OCI-LY3 (cell line): ENCODE results near the gene TBC1D5.

Source experiments
- EZH2phosphoT487 ChIP-seq: fragments of 200-600 bp; shearing (Covaris generic); IDR thresholded peaks from 2 replicates; pipeline ENCODE4 v1.6.1; 2018; ENCODE audit warnings: antibody characterized with exemption, mixed run types, low read depth
- TF ChIP-seq, protein P1 (sequence below): fragments of 200-600, 300-600 bp; sonication (generic); IDR thresholded peaks from 2 replicates; pipeline ENCODE4 v1.5.1; 2014; ENCODE audit warnings: antibody characterized with exemption, low read length, low read depth

DNA sequence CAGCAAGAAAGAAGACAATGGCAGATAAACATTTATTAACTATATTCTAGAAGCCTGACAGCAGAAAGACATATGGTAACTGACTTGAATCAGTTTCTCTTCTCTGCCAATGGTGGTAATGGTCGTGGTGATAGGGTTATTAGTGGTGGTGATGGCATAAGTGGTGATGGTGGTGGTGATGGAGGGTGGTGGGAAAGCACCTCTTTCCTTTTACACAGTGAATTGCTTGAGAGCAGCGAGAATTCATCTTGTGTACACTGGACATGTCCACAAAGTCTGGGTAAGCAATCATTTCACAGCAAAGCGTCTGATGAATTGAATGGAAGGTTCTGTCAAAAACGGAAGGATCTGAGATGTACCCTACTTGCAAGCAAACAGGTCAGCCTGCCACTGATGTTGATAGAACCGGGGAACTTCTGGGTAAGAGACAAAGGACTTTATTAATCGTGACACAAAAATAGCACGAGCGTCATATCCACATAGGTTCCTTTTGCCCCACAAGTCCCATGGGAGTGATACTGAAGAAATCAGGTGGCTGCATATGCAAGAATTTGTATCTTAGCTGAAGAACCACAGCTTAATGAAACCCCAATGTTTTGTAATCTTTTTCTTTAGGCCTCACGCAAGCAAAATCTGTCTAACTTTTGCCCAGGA lies 23.5 kb upstream of the TBC1D5 start:
- TF ChIP-seq, protein P1, sequence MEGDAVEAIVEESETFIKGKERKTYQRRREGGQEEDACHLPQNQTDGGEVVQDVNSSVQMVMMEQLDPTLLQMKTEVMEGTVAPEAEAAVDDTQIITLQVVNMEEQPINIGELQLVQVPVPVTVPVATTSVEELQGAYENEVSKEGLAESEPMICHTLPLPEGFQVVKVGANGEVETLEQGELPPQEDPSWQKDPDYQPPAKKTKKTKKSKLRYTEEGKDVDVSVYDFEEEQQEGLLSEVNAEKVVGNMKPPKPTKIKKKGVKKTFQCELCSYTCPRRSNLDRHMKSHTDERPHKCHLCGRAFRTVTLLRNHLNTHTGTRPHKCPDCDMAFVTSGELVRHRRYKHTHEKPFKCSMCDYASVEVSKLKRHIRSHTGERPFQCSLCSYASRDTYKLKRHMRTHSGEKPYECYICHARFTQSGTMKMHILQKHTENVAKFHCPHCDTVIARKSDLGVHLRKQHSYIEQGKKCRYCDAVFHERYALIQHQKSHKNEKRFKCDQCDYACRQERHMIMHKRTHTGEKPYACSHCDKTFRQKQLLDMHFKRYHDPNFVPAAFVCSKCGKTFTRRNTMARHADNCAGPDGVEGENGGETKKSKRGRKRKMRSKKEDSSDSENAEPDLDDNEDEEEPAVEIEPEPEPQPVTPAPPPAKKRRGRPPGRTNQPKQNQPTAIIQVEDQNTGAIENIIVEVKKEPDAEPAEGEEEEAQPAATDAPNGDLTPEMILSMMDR, result no peak
- TF ChIP-seq EZH2phosphoT487, result no peak
